Keratinocyte (primary cell): ENCODE measurements around the gene MAGI2. TPM values are rescaled to one million over a fixed set of nuclear protein-coding genes. Genes with fewer than 3 reads are reported as not detected.

Experiments
- DNase-seq: peaks from one replicate; pipeline ENCODE4 v3.0.0-alpha.2; 2011; ENCODE audit warnings: low read depth, missing footprints, low spot score
- FAIRE-seq: peaks from 2 replicates; lab custom pipeline; 2011; peaks lifted over from hg19 to GRCh38; lab: Jason Lieb, UNC
- H2AFZ ChIP-seq: 2 replicates; pipeline ENCODE4 v1.6.0; 2012; ENCODE audit warnings: low read length, control low read depth, inconsistent platforms; ENCODE audit not compliant: control insufficient read depth
- H3K27ac ChIP-seq: 2 replicates; pipeline ENCODE4 v1.5.1; 2011; ENCODE audit warnings: low read length; ENCODE audit not compliant: control insufficient read depth, insufficient read depth
- H3K27me3 ChIP-seq: 3 replicates; pipeline ENCODE4 v1.6.0; 2011; ENCODE audit warnings: low read length; ENCODE audit not compliant: control insufficient read depth, insufficient read depth; ENCODE audit errors: extremely low read depth
- H3K36me3 ChIP-seq, 2 experiments: 2 replicates in 1 of 2; 3 replicates in 1 of 2; pipeline ENCODE4 v1.5.1; 2011; ENCODE audit warnings: low read length in 2 of 2, mild to moderate bottlenecking in 1 of 2; ENCODE audit not compliant: control insufficient read depth in 2 of 2, insufficient read depth in 2 of 2; ENCODE audit errors: extremely low read depth in 1 of 2
- H3K4me1 ChIP-seq: 3 replicates; pipeline ENCODE4 v1.5.1; 2011; ENCODE audit warnings: low read length; ENCODE audit not compliant: control insufficient read depth, insufficient read depth; ENCODE audit errors: extremely low read depth
- H3K4me2 ChIP-seq: 3 replicates; pipeline ENCODE4 v1.6.0; 2011; ENCODE audit warnings: low read depth, low read length; ENCODE audit not compliant: control insufficient read depth, insufficient read depth; ENCODE audit errors: extremely low read depth
- H3K4me3 ChIP-seq, 3 experiments: fragments of 200-600 bp in 1 of 3; sonication (generic) in 1 of 3; 2 replicates in 2 of 3; 3 replicates in 1 of 3; pipeline ENCODE4 v1.5.1; 2011 to 2016; ENCODE audit warnings: low read length in 3 of 3, mild to moderate bottlenecking in 3 of 3, control low read depth in 2 of 3, inconsistent platforms in 1 of 3, low read depth in 1 of 3, mixed read lengths in 1 of 3, mixed run types in 1 of 3, moderate library complexity in 1 of 3; ENCODE audit not compliant: control insufficient read depth in 2 of 3, insufficient read depth in 2 of 3; ENCODE audit errors: extremely low read depth in 1 of 3
- H3K79me2 ChIP-seq: 2 replicates; pipeline ENCODE4 v1.6.0; 2012; ENCODE audit warnings: low read length; ENCODE audit not compliant: control insufficient read depth, insufficient read depth
- H3K9ac ChIP-seq: 3 replicates; pipeline ENCODE4 v1.6.0; 2011; ENCODE audit warnings: low read length; ENCODE audit not compliant: control insufficient read depth, insufficient read depth; ENCODE audit errors: extremely low read depth
- H3K9me1 ChIP-seq: 3 replicates; pipeline ENCODE4 v1.6.0; 2011; ENCODE audit warnings: low read length; ENCODE audit not compliant: control insufficient read depth, insufficient read depth; ENCODE audit errors: extremely low read depth
- H3K9me3 ChIP-seq: 2 replicates; pipeline ENCODE4 v1.5.1; 2012; ENCODE audit warnings: low read depth, low read length; ENCODE audit not compliant: control insufficient read depth
- H4K20me1 ChIP-seq: 3 replicates; pipeline ENCODE4 v1.6.0; 2011; ENCODE audit warnings: low read length; ENCODE audit not compliant: control insufficient read depth, insufficient read depth; ENCODE audit errors: extremely low read depth
- CTCF ChIP-seq, 3 experiments: IDR thresholded peaks in 1 of 3; conservative IDR thresholded peaks in 1 of 3; optimal IDR thresholded peaks in 1 of 3; 2 replicates in 2 of 3; 3 replicates in 1 of 3; pipeline versions ENCODE3 to v1.5.1; 2011; ENCODE audit warnings: low read length in 3 of 3, mild to moderate bottlenecking in 3 of 3, moderate library complexity in 2 of 3, control low read depth in 1 of 3, inconsistent platforms in 1 of 3; ENCODE audit not compliant: insufficient read depth in 2 of 3; ENCODE audit errors: extremely low read depth in 1 of 3
- EZH2 ChIP-seq: IDR thresholded peaks from one replicate; pipeline ENCODE4 v1.6.1; 2012; ENCODE audit warnings: inconsistent platforms, mild to moderate bottlenecking, low read length, moderate library complexity
- dilution Hi-C: fragments of 300-500 bp; cut with MboI; formaldehyde crosslinking; loops from one replicate; pipeline ENCODE4 v1.7.0; 2020; ENCODE audit warnings: low sequenced_read_pairs; ENCODE audit not compliant: extremely low pct_ligation_motif_present
- polyA plus RNA-seq, 5 experiments: library from polyadenylated mRNA; depleted of rRNA in 3 of 5; stranded (reverse) in 3 of 5; stranded (forward) in 1 of 5; unstranded in 1 of 5; fragments of >200 nt; gene quantifications; 1 replicate in 1 of 5; 2 replicates in 3 of 5; 3 replicates in 1 of 5; pipeline versions ENCODE4 v1.2.1 to v1.2.3, GENCODE V29; 2011 to 2012; ENCODE audit warnings: missing spikeins in 2 of 5, low read depth in 1 of 5, low replicate concordance in 1 of 5

The MAGI2 gene
- polyA plus RNA-seq, 1 donor (not counting 4 experiments of a cell fraction or from before 2014, with no cell fraction given): 0.07 TPM

DNA sequence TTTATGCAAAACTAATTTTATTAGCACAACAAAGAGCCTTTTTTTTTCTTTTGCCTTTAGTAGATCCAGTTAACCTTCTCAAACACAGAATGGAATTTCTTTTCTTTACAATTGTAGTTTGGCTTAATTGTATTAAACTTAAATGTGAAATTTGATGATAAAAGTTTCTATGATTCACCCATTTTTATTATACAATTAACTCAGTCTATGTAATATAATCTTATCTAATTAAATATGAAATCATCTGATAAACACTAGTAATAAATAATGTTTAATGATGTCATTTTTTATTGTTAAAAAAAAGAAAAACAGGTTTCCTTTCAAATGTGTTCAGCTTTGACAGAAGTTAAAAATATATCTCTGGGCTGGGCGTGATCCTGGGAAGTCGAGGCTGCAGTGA is 1095.8 kb downstream of the MAGI2 start:
- Histone ChIP-seq H3K9ac (no peak overlapping the region), H3K4me2 (no peak overlapping the region), H3K36me3 (no peaks in the 10 kb centered on the region), H3K79me2 (no peaks in the 10 kb centered on the region), H3K4me3 (no peak overlapping the region), H3K4me1 (no peaks in the 10 kb centered on the region), H3K27me3 (no peaks in the 10 kb centered on the region), H3K9me3 (no peaks in the 10 kb centered on the region), H2AFZ (no peak overlapping the region), H3K9me1 (no peaks in the 10 kb centered on the region), H4K20me1 (no peaks in the 10 kb centered on the region), H3K27ac (no peak overlapping the region)
- TF ChIP-seq CTCF (optimal IDR thresholded peaks at IDR 0.05 in 1 of 3, IDR thresholded peaks at IDR 0.05 in 1 of 3, conservative IDR thresholded peaks at IDR 0.05 in 1 of 3; ENCODE audit: extremely low read depth in 1 of 3, insufficient read depth in 2 of 3, low read length in 3 of 3) (no peak), EZH2 (no peak)
- no peak for DNase-seq
- FAIRE-seq: no peak
- dilution Hi-C loops: no loop called here

GRCh38 chr7:78355834-78356233 is 1097.6 kb downstream of the MAGI2 start:
- dilution Hi-C loops: no loop called here

GRCh38 chr7:78350926-78351325 is 1102.5 kb downstream of the MAGI2 start:
- no peak overlapping the region for H3K27ac ChIP-seq
- H3K4me1 ChIP-seq: no peaks in the 10 kb centered on the region
- no peak for TF ChIP-seq EZH2
- TF ChIP-seq CTCF (optimal IDR thresholded peaks at IDR 0.05 in 1 of 3, IDR thresholded peaks at IDR 0.05 in 1 of 3, conservative IDR thresholded peaks at IDR 0.05 in 1 of 3; ENCODE audit: extremely low read depth in 1 of 3, insufficient read depth in 2 of 3, low read length in 3 of 3): no peak
- H3K27me3 ChIP-seq: no peaks in the 10 kb centered on the region
- no peak overlapping the region for H3K9ac ChIP-seq
- no peaks in the 10 kb centered on the region for H4K20me1 ChIP-seq
- H3K79me2 ChIP-seq: no peaks in the 10 kb centered on the region
- no peak overlapping the region for H3K4me2 ChIP-seq
- no peak for DNase-seq
- H3K9me3 ChIP-seq: no peaks in the 10 kb centered on the region
- H3K36me3 ChIP-seq: no peaks in the 10 kb centered on the region
- dilution Hi-C loops: no loop called here
- no peak overlapping the region for H3K4me3 ChIP-seq
- no peak for FAIRE-seq
- H3K9me1 ChIP-seq: no peaks in the 10 kb centered on the region
- H2AFZ ChIP-seq: no peak overlapping the region

More at GRCh38 chr7:78355834-78356233, 1097.6 kb downstream of the MAGI2 start:
- no peaks in the 10 kb centered on the region for H3K79me2 ChIP-seq
- no peaks in the 10 kb centered on the region for H3K4me1 ChIP-seq
- H3K27me3 ChIP-seq: no peaks in the 10 kb centered on the region
- H2AFZ ChIP-seq: no peak overlapping the region
- H3K27ac ChIP-seq: no peak overlapping the region
- no peak for FAIRE-seq
- no peaks in the 10 kb centered on the region for H3K9me3 ChIP-seq
- H4K20me1 ChIP-seq: no peaks in the 10 kb centered on the region
- no peaks in the 10 kb centered on the region for H3K9me1 ChIP-seq
- H3K4me3 ChIP-seq: no peak overlapping the region
- no peak for TF ChIP-seq EZH2
- H3K9ac ChIP-seq: no peak overlapping the region
- no peaks in the 10 kb centered on the region for H3K36me3 ChIP-seq
- DNase-seq: no peak
- no peak overlapping the region for H3K4me2 ChIP-seq
